A549 (cell line): ENCODE results near the gene MAGI1. TPM values are rescaled to one million over a fixed set of nuclear protein-coding genes. Genes with fewer than 3 reads are reported as not detected.

Experiments used
- ATAC-seq, 2 experiments: fragments of 200-7000 bp in 1 of 2; fragments of >200 bp in 1 of 2; cut with Nextera tagmentation in 1 of 2; cut with Tn5 transposase in 1 of 2; 3 replicates each; pipeline versions ENCODE4 v1.8.0 to v1.9.1; 2018 to 2020; ENCODE audit warnings: mild to moderate bottlenecking in 1 of 2, moderate library complexity in 1 of 2
- CTCF ChIA-PET: fragments of 300-600 bp; sonication (Branson Sonifier 250); formaldehyde crosslinking; extraction: SDS; loops from one replicate; lab custom pipeline; 2021; ENCODE audit warnings: antibody characterized with exemption, inconsistent platforms; lab: Yijun Ruan, JAX
- POLR2A ChIA-PET: fragments of 350-600 bp; formaldehyde crosslinking; extraction: SDS; loops from one replicate; lab custom pipeline; 2021; ENCODE audit warnings: antibody characterized with exemption, inconsistent platforms; lab: Yijun Ruan, JAX
- DNase-seq, 2 experiments: peaks; one replicate each; pipeline versions ENCODE4 v3.0.0 to v3.0.0-alpha.2; 2011 to 2016; ENCODE audit warnings: low read depth in 1 of 2, low spot score in 1 of 2
- FAIRE-seq: peaks from 2 replicates; lab custom pipeline; 2011; peaks lifted over from hg19 to GRCh38; lab: Jason Lieb, UNC
- H3K27ac ChIP-seq, 2 experiments: fragments of >200 bp; sonication (Bioruptor Twin); formaldehyde crosslinking; 3 replicates each; pipeline ENCODE4 v1.5.1; 2016 to 2017
- H3K4me1 ChIP-seq: fragments of >200 bp; sonication (Bioruptor Twin); formaldehyde crosslinking; 3 replicates; pipeline ENCODE4 v1.6.1; 2016
- H3K4me2 ChIP-seq: fragments of >200 bp; sonication (Bioruptor Twin); formaldehyde crosslinking; 3 replicates; pipeline ENCODE4 v1.6.1; 2016
- H3K4me3 ChIP-seq: fragments of >200 bp; sonication (Bioruptor Twin); formaldehyde crosslinking; 3 replicates; pipeline ENCODE4 v1.5.1; 2016
- H3K9me3 ChIP-seq: fragments of >200 bp; sonication (Bioruptor Twin); formaldehyde crosslinking; 3 replicates; pipeline ENCODE4 v1.6.1; 2016
- ATOH8 ChIP-seq: fragments of 250-450 bp; sonication (Bioruptor Pico); IDR thresholded peaks from 2 replicates; pipeline ENCODE4 v1.5.0; 2020; ENCODE audit warnings: low read depth, mild to moderate bottlenecking, moderate library complexity
- BCL3 ChIP-seq: fragments of >200 bp; sonication (Bioruptor Twin); formaldehyde crosslinking; IDR thresholded peaks from 3 replicates; pipeline ENCODE4 v1.6.1; 2016
- CEBPB ChIP-seq, 2 experiments: fragments of >200 bp in 1 of 2; sonication (Bioruptor Twin) in 1 of 2; formaldehyde crosslinking in 1 of 2; IDR thresholded peaks; 2 replicates each; pipeline ENCODE4 v1.6.1; 2012 to 2016
- CHD2 ChIP-seq: fragments of 150-350 bp; IDR thresholded peaks from 2 replicates; pipeline ENCODE4 v1.6.1; 2014; ENCODE audit warnings: low read length; ENCODE audit not compliant: partially characterized antibody
- E2F6 ChIP-seq: IDR thresholded peaks from 2 replicates; pipeline ENCODE4 v1.6.1; 2012; ENCODE audit warnings: low read depth, borderline replicate concordance
- FOSB ChIP-seq: fragments of 250-450 bp; sonication (Bioruptor Pico); IDR thresholded peaks from 2 replicates; pipeline ENCODE4 v1.5.0; 2020; ENCODE audit warnings: mild to moderate bottlenecking, moderate library complexity
- GATA3 ChIP-seq: IDR thresholded peaks from 2 replicates; pipeline ENCODE4 v1.6.1; 2012; ENCODE audit warnings: borderline replicate concordance
- HEYL ChIP-seq: fragments of 250-450 bp; sonication (Bioruptor Pico); IDR thresholded peaks from 2 replicates; pipeline ENCODE4 v1.8.0; 2021; ENCODE audit warnings: mild to moderate bottlenecking, moderate library complexity
- JUN ChIP-seq, 2 experiments: fragments of >200 bp; sonication (Bioruptor Twin); formaldehyde crosslinking; IDR thresholded peaks; 2 replicates in 1 of 2; 3 replicates in 1 of 2; pipeline ENCODE4 v1.6.1; 2016 to 2017
- KDM1A ChIP-seq: fragments of 200-600 bp; sonication (generic); IDR thresholded peaks from 2 replicates; pipeline ENCODE4 v1.6.1; 2016; ENCODE audit warnings: low read depth, mild to moderate bottlenecking
- KDM5A ChIP-seq: fragments of 200-600 bp; sonication (generic); IDR thresholded peaks from 2 replicates; pipeline ENCODE4 v1.6.1; 2016; ENCODE audit warnings: antibody characterized with exemption, mild to moderate bottlenecking
- MAX ChIP-seq: IDR thresholded peaks from 2 replicates; pipeline ENCODE4 v1.6.1; 2012
- MYC ChIP-seq: IDR thresholded peaks from 2 replicates; pipeline ENCODE4 v1.6.1; 2012; ENCODE audit warnings: mild to moderate bottlenecking, inconsistent platforms, low read length, improper control_type of control experiment, borderline replicate concordance
- NR3C1 ChIP-seq: fragments of >200 bp; sonication (Bioruptor Twin); formaldehyde crosslinking; IDR thresholded peaks from 3 replicates; pipeline ENCODE4 v1.6.1; 2017
- PHF8 ChIP-seq: fragments of 200-600 bp; sonication (generic); IDR thresholded peaks from 2 replicates; pipeline ENCODE4 v1.6.1; 2016; ENCODE audit warnings: low read depth, mild to moderate bottlenecking, antibody characterized with exemption, moderate library complexity, borderline replicate concordance
- POLR2A ChIP-seq: IDR thresholded peaks from 2 replicates; pipeline ENCODE4 v1.6.1; 2012; ENCODE audit warnings: mild to moderate bottlenecking, low read length
- RAD21 ChIP-seq, 2 experiments: fragments of >200 bp in 1 of 2; sonication (Bioruptor Twin) in 1 of 2; formaldehyde crosslinking in 1 of 2; IDR thresholded peaks in 1 of 2; conservative IDR thresholded peaks in 1 of 2; 2 replicates in 1 of 2; 3 replicates in 1 of 2; pipeline ENCODE4 v1.6.1; 2012 to 2018; ENCODE audit warnings: inconsistent platforms in 1 of 2
- RCOR1 ChIP-seq: fragments of 150-350 bp; IDR thresholded peaks from 2 replicates; pipeline ENCODE4 v1.6.1; 2014; ENCODE audit warnings: antibody characterized with exemption, low read length, low read depth
- REST ChIP-seq: fragments of 200-600 bp; sonication (generic); IDR thresholded peaks from 2 replicates; pipeline ENCODE4 v1.6.1; 2016; ENCODE audit warnings: antibody characterized with exemption, mild to moderate bottlenecking, moderate library complexity
- TFCP2L1 ChIP-seq: fragments of 250-450 bp; sonication (Bioruptor Pico); IDR thresholded peaks from 2 replicates; pipeline ENCODE4 v1.5.0; 2021; ENCODE audit warnings: mild to moderate bottlenecking
- ZC3H11A ChIP-seq: fragments of 450-650 bp; IDR thresholded peaks from 2 replicates; pipeline ENCODE4 v1.6.1; 2014; ENCODE audit warnings: antibody characterized with exemption, mild to moderate bottlenecking
- ZNF302 ChIP-seq: fragments of 250-450 bp; sonication (Bioruptor Pico); IDR thresholded peaks from 2 replicates; pipeline ENCODE4 v1.9.0; 2021; ENCODE audit warnings: inconsistent platforms, mild to moderate bottlenecking, moderate library complexity
- WGBS: methylation state at CpG from one replicate; pipeline ENCODE4 v1.1.6; 2017; ENCODE audit errors: missing lambda C conversion rate; 5-methylcytosine and 5-hydroxymethylcytosine counted together
- polyA plus RNA-seq, 4 experiments: library from polyadenylated mRNA; depleted of rRNA in 3 of 4; stranded (reverse); fragments of >200 nt; fragmentation: RNase III in 1 of 4; extraction: RNeasy Plus Mini Kit Qiagen cat#74134 plus additional on column Dnase treatment in 1 of 4; gene quantifications; 2 replicates in 3 of 4; 3 replicates in 1 of 4; pipeline ENCODE4 v1.2.3, GENCODE V29; 2011 to 2017

Gene MAGI1
- polyA plus RNA-seq, 2 of the 4 experiments (the other 2 are of a cell fraction), result 4.7 to 6.6 TPM

GRCh38 chr3:66023738-66024385 lies 14.9 kb downstream of the MAGI1 start:
- ChIA-PET POLR2A (no interaction called here), CTCF (no interaction called here)

GRCh38 chr3:66023229-66023628 lies 15.5 kb downstream of the MAGI1 start:
- Histone ChIP-seq H3K27ac (no peak overlapping the region), H3K4me1 (peaks cover 16% of the 10 kb centered on the region), H3K4me3 (no peak overlapping the region), H3K4me2 (no peak overlapping the region), H3K9me3 (no peaks in the 10 kb centered on the region)
- POLR2A ChIA-PET, result no interaction called here
- no peak for TF ChIP-seq PHF8
- TF ChIP-seq NR3C1, result no peak
- no peak for TF ChIP-seq BCL3
- TF ChIP-seq RAD21 (conservative IDR thresholded peaks at IDR 0.05 in 1 of 2, IDR thresholded peaks at IDR 0.05 in 1 of 2), result no peak
- TF ChIP-seq JUN (IDR thresholded peaks at IDR 0.05), result no peak
- no peak for TF ChIP-seq ATOH8 (CRISPR knock-in tag)
- TF ChIP-seq E2F6, result no peak
- no peak for TF ChIP-seq KDM5A
- no peak for TF ChIP-seq HEYL (CRISPR knock-in tag)
- no peak for TF ChIP-seq CHD2
- TF ChIP-seq FOSB (CRISPR knock-in tag), result no peak
- TF ChIP-seq MAX, result no peak
- TF ChIP-seq RCOR1, result no peak
- TF ChIP-seq ZC3H11A, result no peak
- no peak for TF ChIP-seq TFCP2L1 (CRISPR knock-in tag)
- TF ChIP-seq REST, result no peak
- ATAC-seq, result no peak
- FAIRE-seq, result no peak
- no peak for DNase-seq
- CTCF ChIA-PET, result no interaction called here
- 66% methylated on average over 2 of the region's 2 CpGs for WGBS

More at GRCh38 chr3:66023738-66024385, 14.9 kb downstream of the MAGI1 start:
- TF ChIP-seq ZC3H11A, result no peak
- no peak for TF ChIP-seq KDM1A
- no peak for TF ChIP-seq ZNF302
- TF ChIP-seq POLR2A, result no peak
- no peak for TF ChIP-seq CEBPB (IDR thresholded peaks at IDR 0.05)
- no peak for TF ChIP-seq GATA3
- TF ChIP-seq REST, result no peak
- no peak for TF ChIP-seq RCOR1
- no peak for TF ChIP-seq NR3C1
- TF ChIP-seq MYC, result no peak
- no peaks in the 10 kb centered on the region for H3K9me3 ChIP-seq
- no peak overlapping the region for H3K27ac ChIP-seq
- 79% methylated on average over 3 of the region's 3 CpGs for WGBS
- no peak overlapping the region for H3K4me2 ChIP-seq
- DNase-seq (no peak), FAIRE-seq (no peak), ATAC-seq (no peak)
- peaks cover 16% of the 10 kb centered on the region for H3K4me1 ChIP-seq
- H3K4me3 ChIP-seq, result no peak overlapping the region
